Loucy (cell line): ENCODE measurements around the gene KIF27.

Experiments used
- H2AFZ ChIP-seq: fragments of 200-600 bp; sonication (generic); 2 replicates; pipeline ENCODE4 v1.6.0; 2016; ENCODE audit warnings: antibody characterized with exemption, mild to moderate bottlenecking, low read length, moderate library complexity
- H3F3A ChIP-seq: fragments of 200-600 bp; 2 replicates; pipeline ENCODE4 v1.6.0; 2016; ENCODE audit warnings: antibody characterized with exemption, low read depth, mild to moderate bottlenecking
- H3K27me3 ChIP-seq: fragments of 200-600 bp; sonication (generic); 2 replicates; pipeline ENCODE4 v1.6.1; 2014; ENCODE audit warnings: low read length, mild to moderate bottlenecking; ENCODE audit not compliant: insufficient read depth, poor library complexity, severe bottlenecking
- H3K36me3 ChIP-seq: fragments of 200-600 bp; sonication (generic); 2 replicates; pipeline ENCODE4 v1.6.1; 2016; ENCODE audit warnings: low read length; ENCODE audit not compliant: insufficient read depth
- H3K4me1 ChIP-seq: fragments of 200-600 bp; sonication (generic); 2 replicates; pipeline ENCODE4 v1.5.1; 2014; ENCODE audit warnings: low read length, mild to moderate bottlenecking; ENCODE audit not compliant: insufficient read depth, poor library complexity, severe bottlenecking
- H3K4me2 ChIP-seq: fragments of 200-600 bp; sonication (generic); 2 replicates; pipeline ENCODE4 v1.6.0; 2014; ENCODE audit warnings: antibody characterized with exemption, low read length, low read depth, mild to moderate bottlenecking; ENCODE audit not compliant: poor library complexity, severe bottlenecking
- H3K4me3 ChIP-seq: fragments of 200-600 bp; sonication (generic); 2 replicates; pipeline ENCODE4 v1.5.1; 2014; ENCODE audit warnings: low read length, mild to moderate bottlenecking, mixed read lengths; ENCODE audit not compliant: poor library complexity, severe bottlenecking
- H3K79me2 ChIP-seq: fragments of 200-600 bp; sonication (generic); 2 replicates; pipeline ENCODE4 v1.6.1; 2014; ENCODE audit warnings: low read length; ENCODE audit not compliant: insufficient read depth
- H3K9ac ChIP-seq: fragments of 200-600 bp; sonication (generic); 2 replicates; pipeline ENCODE4 v1.6.0; 2014; ENCODE audit warnings: mild to moderate bottlenecking, low read depth, low read length, moderate library complexity; ENCODE audit not compliant: poor library complexity, severe bottlenecking
- H3K9me2 ChIP-seq: fragments of 200-600 bp; sonication (generic); replicated peaks from 2 replicates; pipeline ENCODE4 v1.6.1; 2016; ENCODE audit warnings: low read depth, low read length, mixed read lengths
- H3K9me3 ChIP-seq: fragments of 200-600 bp; sonication (generic); 2 replicates; pipeline ENCODE4 v1.6.1; 2014; ENCODE audit warnings: mild to moderate bottlenecking, antibody characterized with exemption, low read length, low read depth; ENCODE audit not compliant: insufficient read depth
- H4K20me1 ChIP-seq: fragments of 200-600 bp; sonication (generic); 2 replicates; pipeline ENCODE4 v1.6.0; 2014; ENCODE audit warnings: antibody characterized with exemption, low read length, mild to moderate bottlenecking; ENCODE audit not compliant: insufficient read depth, poor library complexity, severe bottlenecking
- EZH2phosphoT487 ChIP-seq: fragments of 200-600 bp; IDR thresholded peaks from 2 replicates; pipeline ENCODE4 v1.6.1; 2018; ENCODE audit warnings: antibody characterized with exemption, mild to moderate bottlenecking, moderate library complexity, borderline replicate concordance
- TF ChIP-seq, protein P1 (sequence below): fragments of 200-600 bp; sonication (generic); conservative IDR thresholded peaks from 2 replicates; pipeline ENCODE4 v1.5.1; 2014; ENCODE audit warnings: mild to moderate bottlenecking, antibody characterized with exemption, low read length

Gene KIF27

DNA sequence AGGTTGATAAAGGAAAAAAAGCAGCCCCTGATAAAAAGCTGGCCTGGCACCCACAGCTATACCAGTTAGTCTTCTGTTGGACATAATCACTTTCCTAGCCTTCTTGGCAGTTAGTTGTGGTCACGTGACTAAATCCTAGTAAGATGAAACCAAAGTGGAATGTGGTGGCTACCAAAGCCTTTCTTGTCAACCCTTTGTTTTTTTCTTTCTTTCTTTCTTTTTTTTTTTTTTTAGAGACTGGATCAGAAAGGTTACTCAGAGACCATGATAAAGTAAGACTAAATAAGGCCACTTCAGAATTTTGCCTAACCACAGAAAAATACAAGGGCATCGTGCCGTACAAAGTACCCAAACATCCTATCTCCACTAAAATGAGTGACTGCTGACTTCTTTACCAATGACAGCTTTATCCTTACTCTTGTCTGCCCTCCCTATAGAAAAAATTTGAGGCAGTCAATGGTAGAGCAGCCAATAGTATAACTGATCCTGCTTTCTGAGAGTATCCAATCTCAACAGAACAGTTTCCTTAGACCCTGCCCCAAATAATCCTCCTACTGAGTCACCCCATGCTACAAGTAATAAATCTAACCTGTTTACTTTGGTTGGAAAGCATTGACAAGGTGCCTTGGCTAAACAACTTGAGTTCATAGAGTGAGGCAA, 14.2 kb upstream of the KIF27 start:
- no peak overlapping the region for H2AFZ ChIP-seq
- H3K9ac ChIP-seq = no peak overlapping the region
- H3K4me2 ChIP-seq = no peak overlapping the region

DNA sequence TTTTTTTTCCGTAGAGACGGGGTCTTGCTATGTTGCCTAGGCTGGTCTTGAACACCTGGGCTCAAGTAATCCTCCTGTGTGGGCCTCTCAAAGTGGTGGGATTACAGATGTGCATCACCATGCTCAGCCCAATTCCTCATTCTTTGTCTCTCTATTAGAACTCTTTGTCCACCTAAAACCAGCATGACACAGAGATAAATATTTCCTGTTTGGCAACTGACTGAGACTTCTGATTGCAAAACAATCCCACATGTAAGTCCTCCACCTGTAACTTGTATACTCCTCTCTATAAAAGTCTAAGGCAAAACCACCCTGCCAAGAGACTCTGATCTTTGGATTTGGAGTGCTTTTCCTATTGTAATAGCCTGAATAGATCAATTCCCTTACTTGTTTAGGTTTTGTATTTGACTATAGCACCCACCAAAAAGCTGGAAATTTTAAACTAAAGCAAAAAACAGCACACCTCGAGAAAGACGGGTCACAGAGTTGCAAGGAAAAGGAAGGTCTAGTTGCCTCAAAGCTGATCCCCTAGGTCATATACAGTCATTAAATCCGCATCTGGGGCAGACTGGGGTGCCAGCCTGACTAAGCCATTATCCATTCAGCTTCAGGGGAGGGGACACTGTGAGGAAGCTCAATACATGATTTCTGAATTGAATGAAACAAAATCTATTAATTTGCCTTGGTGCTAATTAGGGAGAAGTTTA, 13.5 kb upstream of the KIF27 start:
- no peaks in the 10 kb centered on the region for H3K9me2 ChIP-seq
- H3K9me3 ChIP-seq = no peaks in the 10 kb centered on the region
- no peak overlapping the region for H3K9ac ChIP-seq
- H3K4me3 ChIP-seq = no peak overlapping the region
- no peaks in the 10 kb centered on the region for H3K36me3 ChIP-seq
- H3K4me1 ChIP-seq = peaks cover 13% of the 10 kb centered on the region
- no peaks in the 10 kb centered on the region for H3K79me2 ChIP-seq
- no peak overlapping the region for H2AFZ ChIP-seq
- TF ChIP-seq EZH2phosphoT487 = no peak
- TF ChIP-seq, protein P1, sequence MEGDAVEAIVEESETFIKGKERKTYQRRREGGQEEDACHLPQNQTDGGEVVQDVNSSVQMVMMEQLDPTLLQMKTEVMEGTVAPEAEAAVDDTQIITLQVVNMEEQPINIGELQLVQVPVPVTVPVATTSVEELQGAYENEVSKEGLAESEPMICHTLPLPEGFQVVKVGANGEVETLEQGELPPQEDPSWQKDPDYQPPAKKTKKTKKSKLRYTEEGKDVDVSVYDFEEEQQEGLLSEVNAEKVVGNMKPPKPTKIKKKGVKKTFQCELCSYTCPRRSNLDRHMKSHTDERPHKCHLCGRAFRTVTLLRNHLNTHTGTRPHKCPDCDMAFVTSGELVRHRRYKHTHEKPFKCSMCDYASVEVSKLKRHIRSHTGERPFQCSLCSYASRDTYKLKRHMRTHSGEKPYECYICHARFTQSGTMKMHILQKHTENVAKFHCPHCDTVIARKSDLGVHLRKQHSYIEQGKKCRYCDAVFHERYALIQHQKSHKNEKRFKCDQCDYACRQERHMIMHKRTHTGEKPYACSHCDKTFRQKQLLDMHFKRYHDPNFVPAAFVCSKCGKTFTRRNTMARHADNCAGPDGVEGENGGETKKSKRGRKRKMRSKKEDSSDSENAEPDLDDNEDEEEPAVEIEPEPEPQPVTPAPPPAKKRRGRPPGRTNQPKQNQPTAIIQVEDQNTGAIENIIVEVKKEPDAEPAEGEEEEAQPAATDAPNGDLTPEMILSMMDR = no peak
- H3K27me3 ChIP-seq = no peaks in the 10 kb centered on the region
- H3K4me2 ChIP-seq = no peak overlapping the region
- 0 out of 2 replicates have a peak, but pooled peaks cover 3% of the 10 kb centered on the region for H3F3A ChIP-seq
- H4K20me1 ChIP-seq = no peaks in the 10 kb centered on the region

More for the DNA sequence above, 14.2 kb upstream of the KIF27 start:
- no peaks in the 10 kb centered on the region for H3K9me2 ChIP-seq
- H3K9me3 ChIP-seq = no peaks in the 10 kb centered on the region
- H3K4me1 ChIP-seq = peaks cover 13% of the 10 kb centered on the region
- no peak for TF ChIP-seq EZH2phosphoT487
- TF ChIP-seq, protein P1 = no peak
- H3K79me2 ChIP-seq = no peaks in the 10 kb centered on the region
- H3F3A ChIP-seq = 0 out of 2 replicates have a peak, but pooled peaks cover 3% of the 10 kb centered on the region
- no peak overlapping the region for H3K4me3 ChIP-seq
- H3K36me3 ChIP-seq = no peaks in the 10 kb centered on the region
- H3K27me3 ChIP-seq = no peaks in the 10 kb centered on the region
- H4K20me1 ChIP-seq = no peaks in the 10 kb centered on the region

DNA sequence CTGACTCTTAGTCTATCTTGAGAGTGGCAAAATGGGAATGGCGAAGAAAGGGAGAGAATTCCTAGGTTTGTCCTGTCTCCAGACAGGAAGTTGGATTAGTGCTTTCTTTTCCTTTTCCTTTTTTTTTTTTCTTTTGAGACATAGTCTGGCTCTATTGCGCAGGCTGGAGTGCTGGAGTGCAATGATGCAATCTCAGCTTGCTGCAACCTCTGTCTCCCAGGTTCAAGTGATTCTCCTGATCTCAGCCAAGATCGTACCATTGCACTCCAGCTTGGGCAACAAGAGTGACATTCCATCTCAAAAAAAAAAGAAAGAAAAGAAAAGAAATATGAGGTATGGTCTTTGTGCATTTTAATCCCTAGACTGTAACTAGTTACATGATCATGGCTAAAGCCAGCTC, 12.6 kb upstream of the KIF27 start:
- no peak overlapping the region for H2AFZ ChIP-seq
- H3F3A ChIP-seq = 0 out of 2 replicates have a peak, but pooled peaks cover 3% of the 10 kb centered on the region
- no peaks in the 10 kb centered on the region for H3K27me3 ChIP-seq
- no peaks in the 10 kb centered on the region for H4K20me1 ChIP-seq
- H3K9ac ChIP-seq = no peak overlapping the region
- no peaks in the 10 kb centered on the region for H3K36me3 ChIP-seq
- H3K9me2 ChIP-seq = no peaks in the 10 kb centered on the region
- H3K4me2 ChIP-seq = no peak overlapping the region
- TF ChIP-seq, protein P1 = no peak
- no peak for TF ChIP-seq EZH2phosphoT487
- H3K79me2 ChIP-seq = no peaks in the 10 kb centered on the region
- H3K4me1 ChIP-seq = peaks cover 13% of the 10 kb centered on the region
- no peaks in the 10 kb centered on the region for H3K9me3 ChIP-seq
- H3K4me3 ChIP-seq = no peak overlapping the region
